A549 (cell line): Measurements from ENCODE around the gene IL17B. TPM values are rescaled to one million over a fixed set of nuclear protein-coding genes. Genes with fewer than 3 reads are reported as not detected.

Source experiments
- ATAC-seq, 2 experiments: fragments of 200-7000 bp in 1 of 2; fragments of >200 bp in 1 of 2; cut with Nextera tagmentation in 1 of 2; cut with Tn5 transposase in 1 of 2; 3 replicates each; pipeline versions ENCODE4 v1.8.0 to v1.9.1; 2018 to 2020; ENCODE audit warnings: mild to moderate bottlenecking in 1 of 2, moderate library complexity in 1 of 2
- CTCF ChIA-PET: fragments of 300-600 bp; sonication (Branson Sonifier 250); formaldehyde crosslinking; extraction: SDS; loops from one replicate; lab custom pipeline; 2021; ENCODE audit warnings: antibody characterized with exemption, inconsistent platforms; lab: Yijun Ruan, JAX
- POLR2A ChIA-PET: fragments of 350-600 bp; formaldehyde crosslinking; extraction: SDS; loops from one replicate; lab custom pipeline; 2021; ENCODE audit warnings: antibody characterized with exemption, inconsistent platforms; lab: Yijun Ruan, JAX
- DNase-seq, 2 experiments: peaks; one replicate each; pipeline versions ENCODE4 v3.0.0 to v3.0.0-alpha.2; 2011 to 2016; ENCODE audit warnings: low read depth in 1 of 2, low spot score in 1 of 2
- FAIRE-seq: peaks from 2 replicates; lab custom pipeline; 2011; peaks lifted over from hg19 to GRCh38; lab: Jason Lieb, UNC
- H3K27ac ChIP-seq, 2 experiments: fragments of >200 bp; sonication (Bioruptor Twin); formaldehyde crosslinking; 3 replicates each; pipeline ENCODE4 v1.5.1; 2016 to 2017
- H3K4me1 ChIP-seq: fragments of >200 bp; sonication (Bioruptor Twin); formaldehyde crosslinking; 3 replicates; pipeline ENCODE4 v1.6.1; 2016
- H3K4me2 ChIP-seq: fragments of >200 bp; sonication (Bioruptor Twin); formaldehyde crosslinking; 3 replicates; pipeline ENCODE4 v1.6.1; 2016
- H3K4me3 ChIP-seq: fragments of >200 bp; sonication (Bioruptor Twin); formaldehyde crosslinking; 3 replicates; pipeline ENCODE4 v1.5.1; 2016
- H3K9me3 ChIP-seq: fragments of >200 bp; sonication (Bioruptor Twin); formaldehyde crosslinking; 3 replicates; pipeline ENCODE4 v1.6.1; 2016
- CBX8 ChIP-seq: fragments of 200-600 bp; sonication (generic); IDR thresholded peaks from 2 replicates; pipeline ENCODE4 v1.6.1; 2016
- ELK1 ChIP-seq: fragments of 150-350 bp; IDR thresholded peaks from 2 replicates; pipeline ENCODE4 v1.6.1; 2014; ENCODE audit warnings: low read depth, mild to moderate bottlenecking, low read length
- HMGXB4 ChIP-seq: fragments of 250-450 bp; sonication (Bioruptor Pico); IDR thresholded peaks from 2 replicates; pipeline ENCODE4 v1.5.0; 2021; ENCODE audit warnings: mild to moderate bottlenecking, moderate library complexity, borderline replicate concordance
- HOXB5 ChIP-seq: fragments of 250-450 bp; sonication (Bioruptor Pico); IDR thresholded peaks from 2 replicates; pipeline ENCODE4 v1.5.0; 2020; ENCODE audit warnings: mild to moderate bottlenecking, moderate library complexity
- KDM1A ChIP-seq: fragments of 200-600 bp; sonication (generic); IDR thresholded peaks from 2 replicates; pipeline ENCODE4 v1.6.1; 2016; ENCODE audit warnings: low read depth, mild to moderate bottlenecking
- MYC ChIP-seq: IDR thresholded peaks from 2 replicates; pipeline ENCODE4 v1.6.1; 2012; ENCODE audit warnings: mild to moderate bottlenecking, inconsistent platforms, low read length, improper control_type of control experiment, borderline replicate concordance
- PHF8 ChIP-seq: fragments of 200-600 bp; sonication (generic); IDR thresholded peaks from 2 replicates; pipeline ENCODE4 v1.6.1; 2016; ENCODE audit warnings: low read depth, mild to moderate bottlenecking, antibody characterized with exemption, moderate library complexity, borderline replicate concordance
- POLR2A ChIP-seq: IDR thresholded peaks from 2 replicates; pipeline ENCODE4 v1.6.1; 2012; ENCODE audit warnings: mild to moderate bottlenecking, low read length
- RCOR1 ChIP-seq: fragments of 150-350 bp; IDR thresholded peaks from 2 replicates; pipeline ENCODE4 v1.6.1; 2014; ENCODE audit warnings: antibody characterized with exemption, low read length, low read depth
- TFCP2L1 ChIP-seq: fragments of 250-450 bp; sonication (Bioruptor Pico); IDR thresholded peaks from 2 replicates; pipeline ENCODE4 v1.5.0; 2021; ENCODE audit warnings: mild to moderate bottlenecking
- USF2 ChIP-seq: fragments of 450-650 bp; IDR thresholded peaks from 2 replicates; pipeline ENCODE4 v1.6.1; 2014; ENCODE audit warnings: antibody characterized with exemption
- ZFP36 ChIP-seq: fragments of 450-650 bp; IDR thresholded peaks from 2 replicates; pipeline ENCODE4 v1.6.1; 2014; ENCODE audit warnings: borderline replicate concordance; ENCODE audit not compliant: partially characterized antibody
- ZNF302 ChIP-seq: fragments of 250-450 bp; sonication (Bioruptor Pico); IDR thresholded peaks from 2 replicates; pipeline ENCODE4 v1.9.0; 2021; ENCODE audit warnings: inconsistent platforms, mild to moderate bottlenecking, moderate library complexity
- ZSCAN20 ChIP-seq: fragments of 250-450 bp; sonication (Bioruptor Pico); IDR thresholded peaks from 2 replicates; pipeline ENCODE4 v1.8.0; 2022; ENCODE audit warnings: mild to moderate bottlenecking, moderate library complexity
- WGBS: methylation state at CpG from one replicate; pipeline ENCODE4 v1.1.6; 2017; ENCODE audit errors: missing lambda C conversion rate; 5-methylcytosine and 5-hydroxymethylcytosine counted together
- polyA plus RNA-seq, 4 experiments: library from polyadenylated mRNA; depleted of rRNA in 3 of 4; stranded (reverse); fragments of >200 nt; fragmentation: RNase III in 1 of 4; extraction: RNeasy Plus Mini Kit Qiagen cat#74134 plus additional on column Dnase treatment in 1 of 4; gene quantifications; 2 replicates in 3 of 4; 3 replicates in 1 of 4; pipeline ENCODE4 v1.2.3, GENCODE V29; 2011 to 2017

The IL17B gene
- polyA plus RNA-seq, 2 of the 4 experiments (the other 2 are of a cell fraction): 0.23 TPM; not detected in 1

GRCh38 chr5:149421372-149421685, 42.2 kb upstream of the IL17B start:
- DNase-seq (no peak), FAIRE-seq (no peak), ATAC-seq (no peak)
- H3K27ac ChIP-seq: no peak overlapping the region
- 87% methylated on average over 4 of the region's 7 CpGs for WGBS
- no peak overlapping the region for H3K4me3 ChIP-seq
- TF ChIP-seq HOXB5 (CRISPR knock-in tag) (no peak), POLR2A (no peak), HMGXB4 (CRISPR knock-in tag) (no peak), KDM1A (no peak), TFCP2L1 (CRISPR knock-in tag) (no peak), USF2 (no peak)
- no peaks in the 10 kb centered on the region for H3K9me3 ChIP-seq
- H3K4me1 ChIP-seq: peaks cover 23% of the 10 kb centered on the region
- no peak overlapping the region for H3K4me2 ChIP-seq
- POLR2A ChIA-PET: no interaction called here
- CTCF ChIA-PET: interaction anchor here (0.6 to 52.1 kb wide), 5 partner anchors 9 to 47 kb away, joined by 3 to 1709 read pairs (median 9); partner anchors contain the start of genes IL17B and PCYOX1L

GRCh38 chr5:149420545-149421371, 41.7 kb upstream of the IL17B start:
- no peak overlapping the region for H3K4me3 ChIP-seq
- WGBS: 81% methylated on average over 18 of the region's 18 CpGs
- TF ChIP-seq CBX8 (no peak), ZSCAN20 (CRISPR knock-in tag) (no peak), ELK1 (no peak), MYC (no peak), RCOR1 (no peak), PHF8 (no peak)
- TF ChIP-seq, all 56 proteins: peak for 0
- Histone ChIP-seq H3K4me2 (no peak overlapping the region), H3K27ac (peak overlapping the region in 1 of 2 experiments; percentile 28; a peak in 1 of 6 replicates), H3K9me3 (no peaks in the 10 kb centered on the region), H3K4me1 (peaks cover 23% of the 10 kb centered on the region)
- DNase-seq (no peak), FAIRE-seq (no peak), ATAC-seq (no peak)
- CTCF ChIA-PET: interaction anchor here (1.0 to 52.1 kb wide), 5 partner anchors 9 to 103 kb away, joined by 3 to 1709 read pairs (median 9); partner anchors contain the start of genes IL17B and PCYOX1L
- POLR2A ChIA-PET: no interaction called here

GRCh38 chr5:149419859-149420544, 40.9 kb upstream of the IL17B start:
- H3K9me3 ChIP-seq: no peaks in the 10 kb centered on the region
- ChIA-PET CTCF (interaction anchor here (0.9 to 52.1 kb wide), 5 partner anchors 10 to 145 kb away, joined by 3 to 1709 read pairs (median 5); partner anchors contain the start of genes IL17B and PCYOX1L), POLR2A (no interaction called here)
- ATAC-seq: no peak
- no peak for TF ChIP-seq ZNF302
- TF ChIP-seq ZFP36: peak; percentile 49
- TF ChIP-seq, all 56 proteins: peak for 1
- FAIRE-seq: no peak
- Histone ChIP-seq H3K4me2 (no peak overlapping the region), H3K27ac (peak overlapping the region in 1 of 2 experiments; percentile 28; a peak in 1 of 6 replicates), H3K4me1 (peaks cover 31% of the 10 kb centered on the region), H3K4me3 (no peak overlapping the region)
- no peak for DNase-seq
- WGBS: 73% methylated on average over 13 of the region's 13 CpGs
